KMS-11 (cell line): ENCODE results near the gene SIGLEC12.

ENCODE experiments used
- H2AFZ ChIP-seq: fragments of 200-600 bp; sonication (generic); 2 replicates; pipeline ENCODE4 v1.6.1; 2016; ENCODE audit warnings: antibody characterized with exemption, mixed run types, low read depth
- H3K27ac ChIP-seq: fragments of 200-600 bp; sonication (generic); 2 replicates; pipeline ENCODE4 v1.6.1; 2016; ENCODE audit warnings: mild to moderate bottlenecking, mixed run types
- H3K27me3 ChIP-seq: fragments of 200-600 bp; sonication (generic); 2 replicates; pipeline ENCODE4 v1.6.1; 2017; ENCODE audit warnings: mild to moderate bottlenecking, low read depth, mixed run types, moderate library complexity; ENCODE audit not compliant: insufficient read depth
- H3K36me3 ChIP-seq: fragments of 200-600 bp; sonication (generic); 2 replicates; pipeline ENCODE4 v1.6.1; 2017; ENCODE audit warnings: mild to moderate bottlenecking, mixed run types; ENCODE audit not compliant: insufficient read depth
- H3K4me1 ChIP-seq: fragments of 200-600 bp; sonication (generic); 2 replicates; pipeline ENCODE4 v1.6.1; 2016; ENCODE audit warnings: mild to moderate bottlenecking, low read depth, mixed run types; ENCODE audit not compliant: poor library complexity, severe bottlenecking
- H3K4me2 ChIP-seq: fragments of 200-600 bp; sonication (generic); 2 replicates; pipeline ENCODE4 v1.7.0; 2016; ENCODE audit warnings: mild to moderate bottlenecking, mixed run types
- H3K4me3 ChIP-seq: fragments of 200-600 bp; sonication (generic); IDR thresholded peaks from 2 replicates; pipeline ENCODE4 v1.6.1; 2017; ENCODE audit warnings: low read depth, low read length, mixed read lengths; ENCODE audit not compliant: insufficient read depth
- H3K79me2 ChIP-seq: fragments of 200-600 bp; sonication (generic); 2 replicates; pipeline ENCODE4 v1.6.1; 2016; ENCODE audit warnings: low read depth, mixed run types; ENCODE audit not compliant: insufficient read depth
- H3K9ac ChIP-seq: fragments of 200-600 bp; sonication (generic); 2 replicates; pipeline ENCODE4 v1.6.1; 2016; ENCODE audit warnings: mild to moderate bottlenecking, mixed run types
- H4K20me1 ChIP-seq: fragments of 200-600 bp; sonication (generic); 2 replicates; pipeline ENCODE4 v1.6.1; 2016; ENCODE audit warnings: mild to moderate bottlenecking, mixed run types; ENCODE audit not compliant: insufficient read depth
- TF ChIP-seq, protein P1 (sequence below): fragments of 200-600 bp; sonication (generic); conservative IDR thresholded peaks from 2 replicates; pipeline ENCODE4 v1.6.1; 2017; ENCODE audit warnings: low read depth, mild to moderate bottlenecking, antibody characterized with exemption, low read length, moderate library complexity, mixed read lengths

SIGLEC12 gene

DNA sequence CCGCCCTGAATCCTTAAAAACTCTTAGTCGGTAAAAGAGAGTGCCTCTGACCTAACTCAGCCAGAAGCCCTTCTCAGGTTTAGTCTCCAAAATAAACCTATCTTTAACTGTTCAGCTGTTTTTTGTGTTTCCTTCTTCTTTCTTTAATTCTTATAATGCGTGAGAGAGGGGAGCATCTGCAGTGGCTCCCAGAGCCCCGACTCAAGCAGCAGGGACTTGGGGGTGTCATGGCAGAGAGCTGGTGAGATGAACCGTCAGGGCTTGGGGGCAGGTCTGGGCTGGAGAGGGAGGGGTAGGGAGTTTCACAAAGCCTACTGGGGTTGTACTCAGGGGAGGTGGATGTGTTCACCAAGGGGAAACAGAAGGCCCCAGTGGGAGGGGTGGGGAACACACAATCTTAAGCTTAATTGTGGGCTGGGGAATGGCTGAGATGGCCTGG lies 46.6 kb upstream of the SIGLEC12 start:
- H3K9ac ChIP-seq, result no peak overlapping the region
- no peaks in the 10 kb centered on the region for H3K4me1 ChIP-seq
- no peak overlapping the region for H3K27ac ChIP-seq
- H3K4me2 ChIP-seq, result no peak overlapping the region
- TF ChIP-seq, protein P1, sequence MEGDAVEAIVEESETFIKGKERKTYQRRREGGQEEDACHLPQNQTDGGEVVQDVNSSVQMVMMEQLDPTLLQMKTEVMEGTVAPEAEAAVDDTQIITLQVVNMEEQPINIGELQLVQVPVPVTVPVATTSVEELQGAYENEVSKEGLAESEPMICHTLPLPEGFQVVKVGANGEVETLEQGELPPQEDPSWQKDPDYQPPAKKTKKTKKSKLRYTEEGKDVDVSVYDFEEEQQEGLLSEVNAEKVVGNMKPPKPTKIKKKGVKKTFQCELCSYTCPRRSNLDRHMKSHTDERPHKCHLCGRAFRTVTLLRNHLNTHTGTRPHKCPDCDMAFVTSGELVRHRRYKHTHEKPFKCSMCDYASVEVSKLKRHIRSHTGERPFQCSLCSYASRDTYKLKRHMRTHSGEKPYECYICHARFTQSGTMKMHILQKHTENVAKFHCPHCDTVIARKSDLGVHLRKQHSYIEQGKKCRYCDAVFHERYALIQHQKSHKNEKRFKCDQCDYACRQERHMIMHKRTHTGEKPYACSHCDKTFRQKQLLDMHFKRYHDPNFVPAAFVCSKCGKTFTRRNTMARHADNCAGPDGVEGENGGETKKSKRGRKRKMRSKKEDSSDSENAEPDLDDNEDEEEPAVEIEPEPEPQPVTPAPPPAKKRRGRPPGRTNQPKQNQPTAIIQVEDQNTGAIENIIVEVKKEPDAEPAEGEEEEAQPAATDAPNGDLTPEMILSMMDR, result no peak
- H3K27me3 ChIP-seq, result no peaks in the 10 kb centered on the region
- no peaks in the 10 kb centered on the region for H4K20me1 ChIP-seq
- H3K79me2 ChIP-seq, result no peaks in the 10 kb centered on the region
- no peaks in the 10 kb centered on the region for H3K36me3 ChIP-seq
- H2AFZ ChIP-seq, result no peak overlapping the region
- no peak overlapping the region for H3K4me3 ChIP-seq

DNA sequence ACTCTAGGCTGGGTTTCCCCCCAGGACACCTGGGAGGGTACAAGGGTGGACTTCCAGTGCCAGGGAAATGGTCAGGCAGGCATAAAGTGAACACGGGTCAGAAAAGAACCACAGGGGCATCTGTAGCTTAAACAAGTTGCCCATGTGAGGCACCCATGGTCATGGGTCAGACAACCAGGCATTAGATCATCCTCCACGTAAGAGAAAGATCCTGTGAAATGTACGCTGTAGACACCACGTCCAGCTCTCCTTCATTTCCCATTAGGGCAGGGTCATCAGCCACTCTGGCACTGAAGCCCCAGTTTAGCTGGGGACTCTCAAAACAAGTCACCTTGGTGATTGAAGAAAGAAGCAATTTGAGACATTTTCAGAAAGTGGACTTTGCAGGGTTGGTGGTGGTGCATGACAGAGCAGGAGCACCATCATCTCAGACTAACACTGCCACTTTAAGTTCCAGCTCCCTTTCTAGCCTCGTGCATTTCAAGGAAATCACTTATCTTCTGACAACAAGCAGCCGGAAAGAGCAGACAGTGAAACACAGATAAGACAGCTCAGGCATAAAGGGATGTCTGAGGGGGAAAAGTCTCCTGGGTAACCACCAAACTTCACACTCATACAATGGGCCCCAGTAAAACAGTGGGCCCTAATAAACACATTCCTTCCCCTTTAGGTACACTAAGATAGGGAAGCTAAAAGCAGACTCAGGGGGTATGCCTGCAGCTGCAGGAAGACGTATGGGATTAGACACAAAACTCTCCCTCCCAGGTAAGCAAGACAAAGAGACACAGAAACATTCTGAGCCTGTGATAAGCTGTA lies 46.0 kb upstream of the SIGLEC12 start:
- no peaks in the 10 kb centered on the region for H3K4me1 ChIP-seq
- H3K9ac ChIP-seq, result no peak overlapping the region
- TF ChIP-seq, protein P1, result no peak
- H3K4me2 ChIP-seq, result no peak overlapping the region
- no peaks in the 10 kb centered on the region for H3K36me3 ChIP-seq
- no peaks in the 10 kb centered on the region for H3K27me3 ChIP-seq
- H2AFZ ChIP-seq, result no peak overlapping the region
- H4K20me1 ChIP-seq, result no peaks in the 10 kb centered on the region
- no peak overlapping the region for H3K4me3 ChIP-seq
- H3K27ac ChIP-seq, result no peak overlapping the region
- no peaks in the 10 kb centered on the region for H3K79me2 ChIP-seq

DNA sequence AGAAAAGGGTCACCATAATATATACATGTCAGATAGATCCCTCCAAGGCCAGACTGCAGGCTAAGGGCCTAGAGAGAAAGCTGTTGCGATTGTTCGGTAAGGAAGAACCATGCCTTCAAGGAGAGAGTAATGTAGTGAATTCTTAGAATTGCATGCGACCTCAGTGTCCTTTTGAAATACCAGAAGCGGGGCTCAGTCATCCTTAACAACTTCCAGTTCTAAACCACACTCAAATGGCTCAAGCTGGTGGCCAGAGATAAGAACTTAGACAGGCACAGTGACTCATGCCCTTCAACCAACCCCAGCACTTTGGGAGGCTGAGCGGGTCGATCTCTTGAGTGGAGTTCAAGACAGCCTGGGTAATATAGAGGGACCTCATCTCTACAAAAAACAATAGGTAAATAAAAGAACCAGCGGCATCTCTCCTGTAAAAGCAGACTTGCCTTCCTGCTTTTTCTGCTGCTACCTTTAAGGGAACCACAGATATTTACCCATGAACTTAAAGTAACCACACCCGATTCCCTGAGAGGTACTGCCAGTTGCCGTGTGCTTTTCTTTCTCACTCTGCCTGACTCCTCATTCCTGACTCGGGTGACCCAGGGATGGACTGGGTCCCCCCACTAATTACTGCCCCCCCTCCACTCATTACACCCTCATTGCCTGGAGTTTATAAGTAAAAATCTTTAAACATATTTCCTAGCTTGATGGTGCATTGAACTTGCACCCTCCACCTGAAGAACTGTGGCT lies 45.2 kb upstream of the SIGLEC12 start:
- Histone ChIP-seq H3K4me2 (no peak overlapping the region), H3K4me3 (no peak overlapping the region), H3K27ac (no peak overlapping the region), H4K20me1 (no peaks in the 10 kb centered on the region), H3K9ac (no peak overlapping the region), H2AFZ (no peak overlapping the region), H3K36me3 (no peaks in the 10 kb centered on the region), H3K79me2 (no peaks in the 10 kb centered on the region), H3K4me1 (no peaks in the 10 kb centered on the region), H3K27me3 (no peaks in the 10 kb centered on the region)
- TF ChIP-seq, protein P1, result no peak

DNA sequence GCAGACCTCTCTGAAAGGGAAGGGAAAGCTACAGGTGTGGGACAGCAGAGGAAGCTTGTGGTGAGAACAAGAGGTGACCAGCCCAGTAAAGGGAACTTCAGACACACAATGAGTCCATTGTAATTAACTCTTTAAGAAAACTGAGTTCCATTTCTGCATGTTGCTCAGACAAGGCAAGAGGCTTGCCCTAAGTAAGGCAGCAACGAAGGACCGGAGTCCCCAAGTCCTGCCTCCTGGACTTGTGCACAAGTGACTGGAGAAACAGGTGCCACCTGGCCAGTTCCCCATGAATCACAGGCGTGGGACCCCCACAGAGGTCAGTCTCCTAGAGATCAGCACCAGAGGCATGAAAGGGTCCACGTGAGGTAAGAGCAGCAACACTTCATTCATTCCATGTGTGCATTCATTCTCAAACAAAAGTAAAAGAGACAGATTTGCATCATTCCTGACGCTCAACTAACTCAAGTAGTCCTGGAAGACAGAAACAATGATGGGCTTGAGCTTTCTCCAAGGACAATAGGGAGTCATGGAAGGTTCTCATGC lies 44.6 kb upstream of the SIGLEC12 start:
- H3K27me3 ChIP-seq, result no peaks in the 10 kb centered on the region
- no peak overlapping the region for H3K27ac ChIP-seq
- H3K4me2 ChIP-seq, result no peak overlapping the region
- no peaks in the 10 kb centered on the region for H4K20me1 ChIP-seq
- H3K4me3 ChIP-seq, result no peak overlapping the region
- TF ChIP-seq, protein P1, result no peak
- H3K79me2 ChIP-seq, result no peaks in the 10 kb centered on the region
- no peaks in the 10 kb centered on the region for H3K36me3 ChIP-seq
- no peak overlapping the region for H2AFZ ChIP-seq
- H3K4me1 ChIP-seq, result no peaks in the 10 kb centered on the region
- H3K9ac ChIP-seq, result no peak overlapping the region
